Tibial nerve (tissue), 4 donors: ENCODE measurements around the gene EIF4A2. TPM values are rescaled to one million over a fixed set of nuclear protein-coding genes. Genes with fewer than 3 reads are reported as not detected.

Source experiments
- DNase-seq, 2 donors: peaks; one replicate each; pipeline ENCODE4 v3.0.0-alpha.2; 2019; ENCODE audit warnings: low spot score in 2 of 2
- H3K27ac ChIP-seq, 4 donors: fragments of 200-600 bp; sonication (generic) in 3 of 4; one replicate each; pipeline ENCODE4 v1.5.1; 2017 to 2019; ENCODE audit warnings: mild to moderate bottlenecking in 1 of 4
- H3K27me3 ChIP-seq, 2 donors: fragments of 200-600 bp; sonication (generic) in 1 of 2; one replicate each; pipeline versions ENCODE4 v1.5.1 to v1.6.0; 2017 to 2019
- H3K36me3 ChIP-seq, 3 donors: fragments of 200-600 bp; sonication (generic); one replicate each; pipeline ENCODE4 v1.5.1; 2018 to 2019
- H3K4me1 ChIP-seq, 4 donors: fragments of 200-600 bp; sonication (generic) in 3 of 4; one replicate each; pipeline ENCODE4 v1.5.1; 2017 to 2019
- H3K4me3 ChIP-seq, 4 donors: fragments of 200-600 bp; sonication (generic) in 3 of 4; one replicate each; pipeline ENCODE4 v1.5.1; 2017 to 2019; ENCODE audit warnings: mild to moderate bottlenecking in 1 of 4, moderate library complexity in 1 of 4
- H3K9me3 ChIP-seq, 4 donors: fragments of 200-600 bp; sonication (generic) in 3 of 4; one replicate each; pipeline ENCODE4 v1.5.1; 2017 to 2019
- EP300 ChIP-seq, 2 donors: sonication (generic); formaldehyde crosslinking; IDR thresholded peaks; one replicate each; pipeline ENCODE4 v1.6.1; 2017; ENCODE audit warnings: antibody characterized with exemption in 2 of 2, mild to moderate bottlenecking in 1 of 2
- POLR2A ChIP-seq, 2 donors: fragments of 450-650 bp; IDR thresholded peaks; one replicate each; pipeline ENCODE4 v1.6.1; 2017; ENCODE audit warnings: antibody characterized with exemption in 2 of 2, mild to moderate bottlenecking in 2 of 2, moderate library complexity in 2 of 2
- WGBS, 2 donors: methylation state at CpG; one replicate each; pipeline ENCODE4 v1.1.5; 2018; 5-methylcytosine and 5-hydroxymethylcytosine counted together
- total RNA-seq, 4 donors: library from RNA; depleted of rRNA; stranded (reverse); fragments of >200 nt; gene quantifications; one replicate each; pipeline ENCODE4 v1.1.0, GENCODE V29; 2016
- TF ChIP-seq, protein P1 (sequence below), 5 experiments: fragments of 200-600 bp in 3 of 5; fragments of 450-650 bp in 2 of 5; sonication (generic) in 3 of 5; IDR thresholded peaks; one replicate each; pipeline ENCODE4 v1.5.1; 2016 to 2019; ENCODE audit warnings: antibody characterized with exemption in 5 of 5, mild to moderate bottlenecking in 3 of 5, moderate library complexity in 2 of 5

EIF4A2 gene
- total RNA-seq = 100 to 1,000 TPM; 285 to 465 (median 364) TPM

DNA sequence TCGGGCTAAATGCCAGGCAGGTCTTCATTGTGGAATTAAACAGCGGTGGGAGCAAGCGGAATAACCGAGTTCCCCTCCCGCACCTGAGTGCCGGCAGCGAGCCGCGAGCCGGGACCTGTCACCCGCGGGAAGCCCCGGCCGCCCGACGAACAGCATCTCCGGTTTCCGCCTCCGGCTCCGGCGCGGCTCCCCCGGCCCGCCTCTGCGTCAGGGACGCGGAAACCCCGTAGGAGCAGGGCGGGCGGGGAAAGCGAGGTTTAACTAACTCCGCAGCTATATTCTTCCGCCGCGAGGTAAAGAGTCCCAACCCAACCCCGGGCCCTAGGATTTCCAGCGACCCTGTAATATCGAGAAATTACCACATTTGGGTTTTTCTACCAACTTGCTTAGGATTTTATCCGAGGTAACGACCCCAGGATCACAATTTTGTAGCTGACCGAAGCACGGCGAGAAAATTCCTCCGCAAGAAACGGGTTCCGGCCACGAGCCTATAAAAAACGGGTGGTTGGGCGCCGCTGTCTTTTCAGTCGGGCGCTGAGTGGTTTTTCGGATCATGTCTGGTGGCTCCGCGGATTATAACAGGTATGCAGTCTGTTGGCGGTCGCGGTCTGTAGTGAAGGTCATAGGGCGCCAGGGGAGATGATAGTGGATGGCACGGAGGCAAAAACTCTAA, at the start of gene EIF4A2:
Gene EIF4A2 (plus strand): TSS at position 520 of the 673 bp plus-strand sequence. CDS start 34 bp downstream, at position 554.
- Histone ChIP-seq H3K36me3 (peaks cover 8 to 36% (median 31%) of the 10 kb centered on the region in 3 donors), H3K9me3 (no peaks in the 10 kb centered on the region), H3K4me3 (peak within 1 kb of the TSS; percentile 66 to 98 (median 92)), H3K27ac (peak within 1 kb of the TSS; percentile 98 to 100 (median 98)), H3K27me3 (no peaks in the 10 kb centered on the region), H3K4me1 (peaks cover 5 to 39% (median 28%) of the 10 kb centered on the region in 4 donors)
- TF ChIP-seq POLR2A (IDR thresholded peaks at IDR 0.05) (peak; percentile 65 to 77), EP300 (IDR thresholded peaks at IDR 0.05) (peak in 1 of 2 donors; percentile 98)
- TF ChIP-seq, protein P1, sequence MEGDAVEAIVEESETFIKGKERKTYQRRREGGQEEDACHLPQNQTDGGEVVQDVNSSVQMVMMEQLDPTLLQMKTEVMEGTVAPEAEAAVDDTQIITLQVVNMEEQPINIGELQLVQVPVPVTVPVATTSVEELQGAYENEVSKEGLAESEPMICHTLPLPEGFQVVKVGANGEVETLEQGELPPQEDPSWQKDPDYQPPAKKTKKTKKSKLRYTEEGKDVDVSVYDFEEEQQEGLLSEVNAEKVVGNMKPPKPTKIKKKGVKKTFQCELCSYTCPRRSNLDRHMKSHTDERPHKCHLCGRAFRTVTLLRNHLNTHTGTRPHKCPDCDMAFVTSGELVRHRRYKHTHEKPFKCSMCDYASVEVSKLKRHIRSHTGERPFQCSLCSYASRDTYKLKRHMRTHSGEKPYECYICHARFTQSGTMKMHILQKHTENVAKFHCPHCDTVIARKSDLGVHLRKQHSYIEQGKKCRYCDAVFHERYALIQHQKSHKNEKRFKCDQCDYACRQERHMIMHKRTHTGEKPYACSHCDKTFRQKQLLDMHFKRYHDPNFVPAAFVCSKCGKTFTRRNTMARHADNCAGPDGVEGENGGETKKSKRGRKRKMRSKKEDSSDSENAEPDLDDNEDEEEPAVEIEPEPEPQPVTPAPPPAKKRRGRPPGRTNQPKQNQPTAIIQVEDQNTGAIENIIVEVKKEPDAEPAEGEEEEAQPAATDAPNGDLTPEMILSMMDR (IDR thresholded peaks at IDR 0.05) = peak in 1 of 5 experiments; percentile 37
- WGBS, 2 donors = 0 to 1% methylated on average over 39 to 58 of the region's 60 CpGs
- DNase-seq = peak; percentile 79 to 87

DNA sequence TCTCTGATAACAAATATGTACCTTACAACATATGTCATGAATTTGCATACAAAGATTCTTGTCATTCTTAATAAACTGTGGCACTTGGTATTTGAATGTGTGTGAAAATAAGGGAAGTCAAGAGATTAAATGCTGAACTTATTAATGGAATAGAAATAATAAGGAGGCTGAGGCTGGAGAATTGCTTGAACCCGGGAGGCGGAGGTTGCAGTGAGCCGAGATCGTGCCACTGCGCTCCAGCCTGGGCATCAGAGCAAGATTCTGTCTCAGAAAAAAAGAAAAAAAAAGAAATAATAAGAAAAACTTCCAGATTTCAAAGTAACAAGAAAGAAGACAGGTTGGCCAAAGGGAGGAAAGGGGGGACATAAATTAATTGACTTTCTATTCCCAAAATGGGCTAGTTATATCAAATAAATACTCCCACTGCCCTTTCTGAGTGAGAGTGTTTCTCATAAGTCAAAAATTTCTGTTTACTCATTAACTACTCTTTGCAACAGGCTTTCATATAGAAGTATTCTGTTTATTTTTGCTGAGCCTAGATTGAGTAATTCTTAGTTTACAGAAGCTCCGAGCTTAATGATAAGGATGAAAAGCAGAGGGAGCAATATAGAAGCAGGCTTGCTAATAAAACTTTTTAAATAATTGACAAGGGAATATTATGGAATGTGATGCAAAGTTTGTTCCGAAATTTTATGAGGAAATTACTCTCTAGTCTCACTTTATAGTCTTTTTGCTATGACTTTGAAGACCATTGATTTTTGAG, 40.6 kb upstream of the EIF4A2 start:
- no peak for DNase-seq
- H3K4me3 ChIP-seq = no peak overlapping the region
- H3K9me3 ChIP-seq = no peaks in the 10 kb centered on the region
- no peak overlapping the region for H3K27ac ChIP-seq
- WGBS, 2 donors = 81 to 82% methylated on average over 7 of the region's 7 CpGs
- H3K4me1 ChIP-seq = no peaks in the 10 kb centered on the region
- no peaks in the 10 kb centered on the region for H3K27me3 ChIP-seq
- TF ChIP-seq EP300 (IDR thresholded peaks at IDR 0.05) (no peak), POLR2A (IDR thresholded peaks at IDR 0.05) (no peak)
- TF ChIP-seq, protein P1 (IDR thresholded peaks at IDR 0.05) = no peak
- H3K36me3 ChIP-seq = no peaks in the 10 kb centered on the region

DNA sequence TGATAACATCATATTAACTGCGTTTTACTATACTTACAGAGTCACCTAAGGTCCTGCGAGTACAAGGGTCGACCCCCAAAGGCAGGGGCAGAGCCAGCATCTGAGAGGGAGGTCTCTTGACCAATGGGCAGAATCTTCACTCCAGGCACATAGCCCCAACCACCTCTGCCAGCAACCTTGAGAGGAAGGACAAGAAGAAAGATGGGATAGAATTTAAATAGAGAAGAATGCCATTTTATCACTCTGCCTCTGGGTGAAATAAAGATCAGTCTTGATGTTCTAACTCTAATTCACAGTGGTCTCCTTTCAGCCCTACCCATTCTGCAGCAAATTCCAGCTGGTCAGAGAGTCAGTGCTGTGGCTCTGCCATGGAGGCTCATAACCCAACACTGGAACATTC, 39.7 kb upstream of the EIF4A2 start:
- H3K4me3 ChIP-seq = no peak overlapping the region
- H3K9me3 ChIP-seq = no peaks in the 10 kb centered on the region
- 77 to 80% methylated on average over 3 of the region's 3 CpGs for WGBS, 2 donors
- no peaks in the 10 kb centered on the region for H3K36me3 ChIP-seq
- H3K27ac ChIP-seq = no peak overlapping the region
- no peak for DNase-seq
- TF ChIP-seq, protein P1 (IDR thresholded peaks at IDR 0.05) = no peak
- TF ChIP-seq POLR2A (IDR thresholded peaks at IDR 0.05) = no peak
- no peaks in the 10 kb centered on the region for H3K27me3 ChIP-seq
- no peaks in the 10 kb centered on the region for H3K4me1 ChIP-seq

DNA sequence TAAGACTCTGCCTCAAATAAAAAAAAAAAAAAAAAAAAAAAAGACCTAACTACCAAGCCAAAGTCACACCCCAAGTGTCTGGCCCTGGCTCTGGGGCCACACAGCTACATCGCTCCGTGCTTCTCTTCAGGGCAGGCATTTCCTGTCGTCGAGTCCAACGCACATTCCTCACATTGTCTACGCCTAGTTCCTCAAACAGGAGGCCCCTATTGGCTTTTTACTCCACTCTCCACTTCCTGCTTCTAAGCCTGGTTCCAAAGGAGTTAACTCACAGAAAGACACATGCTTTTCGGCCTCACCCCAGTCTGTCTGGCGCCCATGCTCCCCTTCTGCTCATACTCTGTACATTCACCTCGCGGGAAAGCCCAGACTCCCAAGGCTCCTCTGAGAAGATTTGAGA, 37.4 kb upstream of the EIF4A2 start:
- peak in 1 of 2 donors; percentile 6 for DNase-seq
- WGBS, 2 donors = 12 to 16% methylated on average over 10 of the region's 10 CpGs

More for the DNA sequence above, 37.4 kb upstream of the EIF4A2 start:
- no peaks in the 10 kb centered on the region for H3K36me3 ChIP-seq
- no peak overlapping the region for H3K27ac ChIP-seq
- no peaks in the 10 kb centered on the region for H3K9me3 ChIP-seq
- no peaks in the 10 kb centered on the region for H3K4me1 ChIP-seq
- H3K4me3 ChIP-seq = no peak overlapping the region
- no peaks in the 10 kb centered on the region for H3K27me3 ChIP-seq
- TF ChIP-seq EP300 (IDR thresholded peaks at IDR 0.05) (no peak), POLR2A (IDR thresholded peaks at IDR 0.05) (no peak)
- TF ChIP-seq, protein P1 (IDR thresholded peaks at IDR 0.05) = no peak
